Transverse colon (tissue), 4 donors: ENCODE results near the gene NPLOC4. TPM values are rescaled to one million over a fixed set of nuclear protein-coding genes. Genes with fewer than 3 reads are reported as not detected.
A peak's percentile ranks its signal among the peaks of the same experiment; 100 is the strongest.

Experiments used
- DNase-seq: peaks from one replicate; pipeline ENCODE4 v3.0.0-alpha.2; 2019
- H3K27ac ChIP-seq, 4 donors: fragments of 200-600 bp; sonication (generic); 2 replicates each; pipeline ENCODE4 v1.5.1; 2016 to 2018; ENCODE audit warnings: inconsistent platforms in 4 of 4
- H3K27me3 ChIP-seq: fragments of 200-600 bp; sonication (generic); 2 replicates; pipeline ENCODE4 v1.5.1; 2017; ENCODE audit warnings: inconsistent platforms
- H3K36me3 ChIP-seq, 4 donors: fragments of 200-600 bp; sonication (generic); 2 replicates each; pipeline ENCODE4 v1.5.1; 2017 to 2019; ENCODE audit warnings: inconsistent platforms in 4 of 4
- H3K4me1 ChIP-seq, 4 donors: fragments of 200-600 bp; sonication (generic); 2 replicates each; pipeline ENCODE4 v1.5.1; 2017 to 2020; ENCODE audit warnings: inconsistent platforms in 4 of 4
- H3K4me3 ChIP-seq, 4 donors: fragments of 200-600 bp; sonication (generic); 1 replicate in 1 of 4; 2 replicates in 3 of 4; pipeline versions ENCODE4 v1.5.1 to v1.6.1; 2017 to 2019; ENCODE audit warnings: inconsistent platforms in 4 of 4
- H3K9me3 ChIP-seq, 2 donors: fragments of 200-600 bp; sonication (generic); 2 replicates each; pipeline ENCODE4 v1.5.1; 2017 to 2019; ENCODE audit warnings: inconsistent platforms in 2 of 2
- CTCF ChIP-seq, 5 experiments: fragments of 200-600 bp in 3 of 5; fragments of 450-650 bp in 2 of 5; sonication (generic) in 3 of 5; IDR thresholded peaks; 1 replicate in 2 of 5; 2 replicates in 3 of 5; pipeline ENCODE4 v1.5.1; 2016 to 2017; ENCODE audit warnings: antibody characterized with exemption in 5 of 5, inconsistent platforms in 3 of 5, mild to moderate bottlenecking in 2 of 5, moderate library complexity in 1 of 5
- EP300 ChIP-seq: sonication (generic); formaldehyde crosslinking; IDR thresholded peaks from one replicate; pipeline ENCODE4 v1.6.1; 2017; ENCODE audit warnings: antibody characterized with exemption, low read depth
- POLR2A ChIP-seq: fragments of 450-650 bp; IDR thresholded peaks from one replicate; pipeline ENCODE4 v1.6.1; 2016; ENCODE audit warnings: antibody characterized with exemption, mild to moderate bottlenecking, moderate library complexity
- POLR2AphosphoS5 ChIP-seq, 3 donors: sonication (generic); formaldehyde crosslinking; IDR thresholded peaks; one replicate each; pipeline ENCODE4 v1.6.1; 2016; ENCODE audit warnings: antibody characterized with exemption in 3 of 3
- WGBS, 2 donors: methylation state at CpG; one replicate each; pipeline ENCODE4 v1.1.5; 2018; ENCODE audit warnings: low coverage in 1 of 2; 5-methylcytosine and 5-hydroxymethylcytosine counted together
- in situ Hi-C, 4 donors: fragments of 200-750 bp; cut with MboI; loops; one replicate each; pipeline versions ENCODE4 v1.15.0 to v1.15.1; 2017; ENCODE audit warnings: low sequenced_read_pairs in 3 of 4, low pct_ligation_motif_present in 1 of 4, low pct_unique_long_range_greater_than_20kb in 1 of 4
- intact Hi-C: fragments of 100-400 bp; cut with DNase I; formaldehyde crosslinking; loops from one replicate; pipeline ENCODE4 v1.15.1; 2023; ENCODE audit warnings: low total_unique reads
- total RNA-seq, 4 donors: library from RNA; depleted of rRNA; stranded (reverse); fragments of >200 nt; gene quantifications; one replicate each; pipeline ENCODE4 v1.1.0, GENCODE V29; 2016

The NPLOC4 gene
- total RNA-seq, 4 donors from 2014 or later = 59.9 to 323 (median 84.6) TPM

GRCh38 chr17:81515530-81516041 lies 121.3 kb downstream of the NPLOC4 start:
- WGBS, 2 donors = 31% methylated on average over 19 of the region's 19 CpGs; no CpG with 5 or more reads in 1 of the 2 donors
- H3K27ac ChIP-seq = peak overlapping the region; percentile 99 to 100 (median 100)
- peaks cover 43 to 53% (median 48%) of the 10 kb centered on the region in 4 donors for H3K4me1 ChIP-seq
- H3K27me3 ChIP-seq = no peaks in the 10 kb centered on the region
- TF ChIP-seq CTCF (IDR thresholded peaks at IDR 0.05) = no peak
- no peak for TF ChIP-seq POLR2AphosphoS5 (IDR thresholded peaks at IDR 0.05)
- no peak for TF ChIP-seq POLR2A
- no peak for TF ChIP-seq EP300
- in situ Hi-C loops = no loop called here
- intact Hi-C loops = no loop called here
- peak overlapping the region; percentile 82 to 96 (median 86) for H3K4me3 ChIP-seq
- DNase-seq = no peak
- H3K36me3 ChIP-seq = peaks cover 0 to 15% (median 11%) of the 10 kb centered on the region in 4 donors
- no peaks in the 10 kb centered on the region for H3K9me3 ChIP-seq

GRCh38 chr17:81514739-81515529 lies 122.0 kb downstream of the NPLOC4 start:
- H3K4me3 ChIP-seq = peak overlapping the region; percentile 82 to 96 (median 86)
- peak overlapping the region; percentile 99 to 100 (median 100) for H3K27ac ChIP-seq
- WGBS, 2 donors = 1% methylated on average over 56 of the region's 82 CpGs; no CpG with 5 or more reads in 1 of the 2 donors
- peaks cover 0 to 21% (median 15%) of the 10 kb centered on the region in 4 donors for H3K36me3 ChIP-seq
- no peaks in the 10 kb centered on the region for H3K9me3 ChIP-seq
- no peaks in the 10 kb centered on the region for H3K27me3 ChIP-seq
- in situ Hi-C loops (no loop called here), intact Hi-C loops (no loop called here)
- TF ChIP-seq POLR2A (peak; percentile 63), EP300 (no peak), CTCF (IDR thresholded peaks at IDR 0.05) (no peak), POLR2AphosphoS5 (IDR thresholded peaks at IDR 0.05) (peak; percentile 7 to 59 (median 34))
- DNase-seq = peak; percentile 90
- peaks cover 40 to 54% (median 48%) of the 10 kb centered on the region in 4 donors for H3K4me1 ChIP-seq

- WGBS, 2 donors = 1% methylated on average over 21 of the region's 34 CpGs; no CpG with 5 or more reads in 1 of the 2 donors
- H3K4me3 ChIP-seq = peak overlapping the region; percentile 82 to 96 (median 86)
- TF ChIP-seq EP300 = no peak
- peak; percentile 9 for TF ChIP-seq POLR2A
- peak in 1 of 3 donors; percentile 55 for TF ChIP-seq POLR2AphosphoS5 (IDR thresholded peaks at IDR 0.05)
- TF ChIP-seq CTCF (IDR thresholded peaks at IDR 0.05) = no peak
- H3K27me3 ChIP-seq = no peaks in the 10 kb centered on the region
- peaks cover 35 to 54% (median 47%) of the 10 kb centered on the region in 4 donors for H3K4me1 ChIP-seq
- H3K9me3 ChIP-seq = no peaks in the 10 kb centered on the region
- intact Hi-C loops (no loop called here), in situ Hi-C loops (no loop called here)
- H3K36me3 ChIP-seq = peaks cover 0 to 24% (median 17%) of the 10 kb centered on the region in 4 donors
- H3K27ac ChIP-seq = peak overlapping the region; percentile 99 to 100 (median 100)
- no peak for DNase-seq
Measured at GRCh38 chr17:81514489-81514738, 122.5 kb downstream of the NPLOC4 start.

- Histone ChIP-seq H3K36me3 (peaks cover 0 to 24% (median 17%) of the 10 kb centered on the region in 4 donors), H3K4me1 (peaks cover 34 to 54% (median 47%) of the 10 kb centered on the region in 4 donors), H3K9me3 (no peaks in the 10 kb centered on the region), H3K4me3 (peak overlapping the region; percentile 82 to 96 (median 86)), H3K27me3 (no peaks in the 10 kb centered on the region), H3K27ac (peak overlapping the region; percentile 99 to 100 (median 100))
- intact Hi-C loops (no loop called here), in situ Hi-C loops (no loop called here)
- peak in 2 of 3 donors; percentile 57 for TF ChIP-seq POLR2AphosphoS5 (IDR thresholded peaks at IDR 0.05)
- no peak for TF ChIP-seq EP300
- peak; percentile 71 for TF ChIP-seq POLR2A
- WGBS, 2 donors = 0% methylated on average over 1 to 19 of the region's 64 CpGs
- DNase-seq = peak; percentile 66
Measured at GRCh38 chr17:81513753-81514488, 123.0 kb downstream of the NPLOC4 start.
